SKM-1 treated with dmso at 0.1 percent for 144 hours (cell line): ENCODE data around the gene TMEM165.

Source experiments
- DNase-seq: peaks from one replicate; lab custom pipeline; 2025; ENCODE audit not compliant: unreplicated experiment; lab: John Stamatoyannopoulos, UW

TMEM165 gene

GRCh38 chr4:55447831-55448230, 52.1 kb downstream of the TMEM165 start:
- no peak for DNase-seq

GRCh38 chr4:55450566-55450965, 54.8 kb downstream of the TMEM165 start:
- no peak for DNase-seq

- DNase-seq = no peak
Observed at GRCh38 chr4:55458164-55458563, 62.4 kb downstream of the TMEM165 start.

- no peak for DNase-seq
Observed at GRCh38 chr4:55458611-55459010, 62.9 kb downstream of the TMEM165 start.

- DNase-seq = no peak
Observed at GRCh38 chr4:55466001-55466400, 70.2 kb downstream of the TMEM165 start.

- DNase-seq = no peak
Observed at GRCh38 chr4:55468724-55469123, 73.0 kb downstream of the TMEM165 start.

- no peak for DNase-seq
Observed at GRCh38 chr4:55469979-55470378, 74.2 kb downstream of the TMEM165 start.
